Epithelial cell of prostate (primary cell): ENCODE results near the gene KRTAP19-7.

Source experiments
- DNase-seq: peaks from one replicate; pipeline ENCODE4 v3.0.0-alpha.2; 2011; ENCODE audit warnings: low read depth, low spot score
- H3K27ac ChIP-seq: fragments of 450-650 bp; 2 replicates; pipeline ENCODE4 v1.5.1; 2017; ENCODE audit warnings: mild to moderate bottlenecking

KRTAP19-7 gene, protein sequence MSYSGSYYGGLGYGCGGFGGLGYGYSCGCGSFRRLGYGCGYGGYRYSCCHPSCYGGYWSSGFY

DNA sequence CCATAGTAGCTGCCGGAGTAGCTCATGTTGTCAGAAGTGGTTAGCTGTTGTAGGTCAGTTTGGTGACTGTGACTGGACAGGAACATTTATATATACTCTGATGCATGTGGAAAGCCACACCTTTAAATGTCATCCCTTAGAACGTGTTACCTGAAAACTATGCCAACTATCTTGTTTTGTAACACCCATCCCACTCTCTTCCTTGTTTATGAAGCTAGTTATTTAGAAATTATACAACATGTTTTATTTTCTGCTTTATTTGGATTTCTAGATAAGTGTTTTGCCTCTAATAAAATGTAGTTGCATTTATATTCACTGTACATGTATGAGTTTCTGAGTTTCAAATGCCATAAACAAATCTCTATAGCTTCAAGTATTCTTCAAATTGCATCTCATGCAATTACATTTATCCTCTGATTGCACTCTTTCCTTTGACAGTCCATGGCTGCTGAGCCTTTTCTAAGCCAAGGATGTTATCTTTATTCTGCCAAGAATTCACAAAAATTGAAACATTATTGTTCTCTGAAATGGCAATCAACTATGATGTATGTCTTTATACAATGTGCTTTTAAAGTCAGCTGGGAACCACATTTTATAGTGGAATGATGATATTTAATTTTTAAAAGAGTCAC is at the start of gene KRTAP19-7:
Gene KRTAP19-7 (minus strand): TSS at position 51 of the 632 bp plus-strand sequence. CDS start 25 bp downstream, at position 26.
- H3K27ac ChIP-seq, result no peak within 1 kb of the TSS
- no peak for DNase-seq

DNA sequence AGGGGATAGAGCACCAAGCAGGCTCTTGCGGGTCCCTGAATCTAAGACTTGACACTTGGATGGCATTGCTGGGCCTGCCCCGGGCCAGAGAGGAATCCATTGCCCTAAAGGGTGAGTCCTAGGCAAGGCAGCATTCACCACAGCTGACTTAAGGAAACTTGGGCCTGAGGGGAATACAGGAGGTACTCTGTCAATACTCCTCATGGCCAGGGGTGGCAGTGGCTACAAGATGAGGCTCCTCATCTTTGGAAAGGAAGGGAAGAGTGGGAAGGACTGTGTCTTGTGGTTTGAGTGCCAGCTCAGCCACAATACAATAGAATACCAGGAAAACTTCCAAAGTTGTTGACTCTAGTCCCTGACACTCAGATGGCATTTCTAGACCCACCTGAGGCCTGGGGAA is 44.9 kb upstream of the KRTAP19-7 start:
- no peak overlapping the region for H3K27ac ChIP-seq
- no peak for DNase-seq

DNA sequence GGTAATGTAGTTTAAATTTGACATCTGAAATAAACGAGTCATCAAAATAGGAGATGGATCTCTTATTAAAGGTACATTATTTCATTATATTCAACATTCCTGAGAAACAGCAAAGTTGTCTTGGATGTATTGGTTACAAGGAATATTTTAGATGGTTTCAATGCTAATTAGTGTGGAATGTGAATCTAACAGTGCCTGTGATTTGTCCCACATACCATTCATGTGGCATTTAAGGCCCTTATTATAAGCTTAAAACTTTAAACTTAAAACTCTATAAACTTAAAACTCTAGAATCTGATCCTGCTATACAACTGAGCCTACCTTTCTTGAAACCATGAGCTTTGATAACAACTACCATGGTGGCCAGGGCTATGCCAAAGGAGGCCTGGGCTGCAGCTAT is 39.7 kb upstream of the KRTAP19-7 start, which contains the start of gene KRTAP22-1:
Gene KRTAP22-1 (plus strand): TSS at position 301 of the 400 bp plus-strand sequence.
- no peak for DNase-seq

DNA sequence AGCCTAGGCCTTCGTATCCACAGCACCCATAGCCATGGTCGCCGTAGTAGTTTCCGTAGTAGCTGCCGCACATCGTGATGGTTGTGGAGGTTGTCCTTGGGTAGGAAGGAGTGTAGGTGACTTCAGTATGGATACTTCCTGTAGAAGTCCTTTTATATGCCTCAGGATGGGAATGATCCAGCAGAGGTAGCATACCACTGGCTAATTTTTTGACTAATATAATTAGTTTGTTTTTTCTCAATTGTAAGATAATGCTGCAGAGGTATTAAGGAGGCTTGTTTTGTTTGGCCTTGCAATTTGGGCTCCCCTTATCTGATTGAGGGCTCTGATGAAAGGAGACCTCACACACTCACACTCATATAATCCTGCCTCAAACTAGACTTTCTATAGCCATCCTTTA is 37.7 kb upstream of the KRTAP19-7 start, which contains the start of gene KRTAP6-2:
Gene KRTAP6-2 (minus strand): TSS at position 101 of the 400 bp plus-strand sequence. CDS start 28 bp downstream, at position 73.
- no peak within 1 kb of the TSS for H3K27ac ChIP-seq

More for the DNA sequence above, 39.7 kb upstream of the KRTAP19-7 start, which contains the start of gene KRTAP22-1:
- H3K27ac ChIP-seq, result no peak within 1 kb of the TSS

DNA sequence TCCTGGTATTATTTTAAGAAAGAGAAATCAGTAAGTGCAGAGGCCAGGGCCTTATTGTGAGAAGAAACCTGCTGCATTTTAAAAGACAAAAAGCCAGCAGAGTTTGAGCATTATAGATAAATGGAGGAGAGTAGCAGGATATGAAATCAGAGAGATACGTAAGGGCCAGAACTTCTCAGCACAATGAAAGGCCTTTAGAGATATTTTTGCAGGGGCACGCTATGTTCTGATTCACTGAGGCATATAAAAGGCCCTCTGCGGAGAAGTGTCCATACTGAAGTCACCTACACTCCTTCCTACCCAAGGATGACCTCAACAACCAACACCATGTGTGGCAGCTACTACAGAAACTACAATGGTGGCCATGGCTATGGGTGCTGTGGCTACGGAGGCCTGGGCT is 31.0 kb upstream of the KRTAP19-7 start, which contains the start of gene KRTAP6-3:
Gene KRTAP6-3 (plus strand): TSS at position 301 of the 400 bp plus-strand sequence. CDS start 6 bp downstream, at position 307.
- no peak within 1 kb of the TSS for H3K27ac ChIP-seq
- DNase-seq, result no peak

More for the DNA sequence above, 37.7 kb upstream of the KRTAP19-7 start, which contains the start of gene KRTAP6-2:
- DNase-seq, result no peak

DNA sequence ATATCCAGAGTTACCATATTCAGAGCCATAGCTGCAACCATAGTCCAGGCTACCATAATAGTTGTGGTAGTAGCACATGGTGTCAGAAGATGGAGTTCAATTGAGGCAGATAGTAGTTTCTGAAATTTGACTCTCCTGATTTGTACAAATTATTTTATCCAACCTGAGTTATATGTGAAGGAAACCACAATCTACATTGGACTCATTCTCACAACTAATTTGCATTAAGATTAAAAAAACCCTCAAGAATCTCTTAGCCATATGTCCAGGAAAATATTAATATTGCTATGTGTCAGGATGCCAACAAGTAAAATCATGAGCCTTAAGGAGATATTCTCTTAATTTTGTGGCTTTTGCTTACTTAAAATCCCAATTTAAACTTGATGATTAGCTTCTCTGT is 29.2 kb upstream of the KRTAP19-7 start, which contains the start of gene KRTAP22-2:
Gene KRTAP22-2 (minus strand): TSS at position 101 of the 400 bp plus-strand sequence.
- no peak for DNase-seq

DNA sequence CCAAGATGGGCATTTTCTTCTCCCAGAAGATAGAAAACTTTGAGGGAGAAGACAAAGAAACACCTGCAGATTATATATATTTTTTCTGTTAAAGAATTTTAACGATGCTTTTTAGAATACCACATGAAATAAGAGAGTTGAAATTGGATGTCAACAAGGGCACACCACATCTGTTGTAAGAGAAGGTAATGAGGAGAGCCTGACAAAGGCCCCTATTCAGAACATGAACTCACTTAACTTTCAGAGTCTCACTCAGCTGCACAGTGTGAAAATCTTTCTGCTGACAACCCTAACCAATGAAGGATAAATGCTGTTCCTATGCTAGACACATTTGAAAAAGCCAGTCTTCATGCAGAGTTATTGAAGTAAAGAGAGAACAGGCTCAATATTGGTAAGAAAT is 21.8 kb upstream of the KRTAP19-7 start:
- H3K27ac ChIP-seq, result no peak overlapping the region
- DNase-seq, result no peak

More for the DNA sequence above, 29.2 kb upstream of the KRTAP19-7 start, which contains the start of gene KRTAP22-2:
- H3K27ac ChIP-seq, result no peak within 1 kb of the TSS

DNA sequence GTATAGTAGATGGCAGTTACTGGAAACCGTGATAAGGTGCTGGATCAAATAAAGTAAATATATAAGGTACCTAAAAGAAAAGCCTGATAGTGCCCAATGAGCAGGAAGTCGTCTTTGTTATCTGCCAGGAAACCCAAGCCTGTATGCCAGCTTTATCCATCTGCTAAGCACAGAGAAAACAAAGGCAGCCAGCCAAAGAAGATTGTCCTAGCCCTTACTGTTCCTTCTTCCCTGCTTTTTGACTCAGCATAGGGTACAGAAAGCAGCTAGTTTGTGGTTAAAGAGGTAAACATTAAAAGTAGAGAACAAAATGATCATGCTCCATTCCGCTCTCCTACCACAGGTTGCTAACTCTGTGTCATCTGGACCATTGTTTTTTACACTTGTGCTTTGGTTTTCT is 19.0 kb upstream of the KRTAP19-7 start:
- DNase-seq, result no peak
- no peak overlapping the region for H3K27ac ChIP-seq

DNA sequence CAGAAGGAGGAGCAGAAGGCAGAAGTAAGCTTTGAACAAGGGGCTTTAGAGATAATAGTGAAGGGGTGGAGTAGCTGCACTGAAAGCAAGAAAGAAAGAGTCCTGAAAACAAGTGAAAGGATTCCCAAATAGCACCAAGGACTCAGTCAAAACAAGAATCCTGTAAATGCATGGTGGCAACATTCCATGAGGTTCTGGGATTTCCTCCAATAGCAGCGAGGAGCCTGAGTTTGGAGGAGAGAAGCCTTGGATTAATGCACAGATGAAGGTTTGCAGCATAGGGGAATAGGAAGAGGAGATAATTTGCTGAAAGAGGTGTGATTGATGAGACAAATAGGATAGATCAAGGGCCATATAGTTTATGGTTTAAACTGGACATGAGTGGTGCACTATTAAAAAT is 18.2 kb upstream of the KRTAP19-7 start:
- H3K27ac ChIP-seq, result no peak overlapping the region
- no peak for DNase-seq

DNA sequence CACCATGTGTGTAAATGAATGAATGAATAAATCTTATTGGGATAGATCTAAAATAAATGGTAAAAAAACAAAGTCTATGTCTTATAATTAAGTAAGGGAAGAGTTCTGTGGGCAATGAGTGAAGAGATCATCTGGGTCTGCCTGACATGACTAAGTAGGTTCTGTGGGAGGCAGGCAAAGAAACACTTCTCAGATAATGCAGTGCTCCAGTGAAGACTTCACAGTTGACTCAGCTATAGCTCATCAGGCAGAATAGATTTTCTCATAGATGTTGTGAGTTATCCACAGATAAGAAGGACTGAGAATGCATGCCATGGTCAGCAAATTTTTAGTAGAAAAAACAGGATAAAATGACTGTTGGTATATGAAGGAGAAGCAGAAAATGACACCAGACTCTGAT is 16.7 kb upstream of the KRTAP19-7 start:
- no peak for DNase-seq
- H3K27ac ChIP-seq, result no peak overlapping the region

DNA sequence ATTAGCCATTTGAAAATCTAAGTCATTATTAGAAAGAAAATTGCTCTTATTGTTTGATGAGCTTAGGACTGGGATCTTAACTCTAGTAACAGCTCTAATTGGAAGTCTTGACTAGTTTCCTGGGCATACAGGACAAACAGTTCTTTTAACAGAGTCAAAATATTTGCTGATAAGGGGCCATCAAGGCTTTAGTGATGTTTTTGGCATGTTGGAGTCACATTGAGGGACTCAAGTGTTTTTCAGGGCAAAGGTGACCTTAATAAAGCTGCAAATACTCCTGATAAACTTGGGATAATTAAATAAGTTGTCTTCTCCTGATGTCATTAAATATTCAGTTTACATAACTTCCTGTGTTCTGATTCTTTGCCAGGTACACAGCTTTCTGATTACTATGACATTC is 6.5 kb upstream of the KRTAP19-7 start:
- no peak for DNase-seq
- H3K27ac ChIP-seq, result no peak overlapping the region

DNA sequence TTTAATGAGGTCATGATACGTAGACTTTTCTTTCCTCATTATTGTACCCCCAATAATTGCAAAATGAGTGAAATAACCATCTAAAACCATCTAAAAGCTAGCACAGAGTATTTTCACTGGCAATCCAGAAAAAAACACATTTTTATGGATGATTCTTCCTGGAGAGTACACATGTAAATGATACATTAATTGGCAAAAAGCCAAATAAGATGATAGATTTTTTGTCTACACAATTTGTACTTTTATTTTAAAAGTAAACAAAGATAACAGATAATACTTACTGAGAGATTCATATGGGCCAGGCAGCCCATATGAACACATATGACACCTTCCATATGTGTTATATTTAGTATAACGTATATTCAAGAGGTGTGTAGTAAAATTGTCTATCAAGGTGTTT is 2.5 kb upstream of the KRTAP19-7 start:
- no peak for DNase-seq
- no peak overlapping the region for H3K27ac ChIP-seq

DNA sequence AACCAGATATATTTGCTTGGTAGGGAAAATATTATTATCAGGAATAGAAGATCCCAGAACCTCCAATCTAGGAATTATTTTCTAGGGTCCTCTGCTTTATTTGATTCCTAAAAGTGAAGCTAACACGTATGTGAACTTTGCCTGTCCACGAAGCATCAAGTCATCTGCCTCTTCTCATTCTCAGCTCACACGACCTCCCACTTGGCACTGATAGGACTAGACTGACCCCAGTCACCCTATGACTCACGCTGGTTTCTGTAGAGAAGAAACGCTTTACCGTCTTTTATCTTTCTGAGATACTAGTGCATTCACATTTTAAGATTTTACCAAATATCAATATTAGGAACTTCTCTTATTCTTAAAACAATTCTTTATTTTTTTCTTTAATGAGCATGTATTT is 2.0 kb upstream of the KRTAP19-7 start:
- DNase-seq, result no peak

DNA sequence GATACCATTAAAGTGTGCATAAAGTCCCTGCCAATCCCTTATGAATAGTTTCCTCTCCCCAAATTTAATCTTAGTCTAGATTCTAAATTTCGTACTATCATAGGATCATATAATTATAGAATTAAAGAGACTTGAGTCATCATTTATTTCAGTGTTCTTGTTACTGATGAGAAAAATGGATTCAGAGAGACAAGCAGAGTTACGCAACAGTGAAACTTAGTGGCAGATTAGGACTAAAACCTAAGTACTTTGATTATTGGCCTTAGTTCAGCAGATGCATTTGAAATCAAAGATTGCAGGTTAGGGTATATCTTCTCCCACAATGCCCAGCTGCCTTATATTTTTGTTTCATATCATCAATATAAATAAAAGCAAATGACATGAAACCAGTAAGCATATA is 843 bp upstream of the KRTAP19-7 start:
- DNase-seq, result no peak

More for the DNA sequence above, 2.0 kb upstream of the KRTAP19-7 start:
- H3K27ac ChIP-seq, result no peak overlapping the region

DNA sequence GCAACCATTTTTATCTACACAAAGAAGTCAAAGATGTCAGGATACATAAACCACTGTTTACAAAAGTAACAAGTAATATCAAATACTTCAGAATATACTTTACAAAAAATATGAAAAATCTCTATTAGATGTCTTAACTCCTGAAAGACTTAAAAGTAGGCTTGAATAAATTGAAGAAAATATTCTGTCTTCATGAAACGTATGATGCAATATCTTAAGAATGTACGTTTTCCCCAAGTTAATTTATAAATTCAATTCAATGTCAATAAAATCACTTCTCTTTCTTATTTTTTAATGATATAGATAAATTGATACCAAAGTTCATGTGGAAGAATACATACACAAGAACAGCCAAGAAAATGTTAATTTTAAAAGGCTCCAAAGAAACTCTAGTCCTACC is 6.0 kb downstream of the KRTAP19-7 start:
- H3K27ac ChIP-seq, result no peak overlapping the region
- DNase-seq, result no peak

More for the DNA sequence above, 843 bp upstream of the KRTAP19-7 start:
- H3K27ac ChIP-seq, result no peak overlapping the region

DNA sequence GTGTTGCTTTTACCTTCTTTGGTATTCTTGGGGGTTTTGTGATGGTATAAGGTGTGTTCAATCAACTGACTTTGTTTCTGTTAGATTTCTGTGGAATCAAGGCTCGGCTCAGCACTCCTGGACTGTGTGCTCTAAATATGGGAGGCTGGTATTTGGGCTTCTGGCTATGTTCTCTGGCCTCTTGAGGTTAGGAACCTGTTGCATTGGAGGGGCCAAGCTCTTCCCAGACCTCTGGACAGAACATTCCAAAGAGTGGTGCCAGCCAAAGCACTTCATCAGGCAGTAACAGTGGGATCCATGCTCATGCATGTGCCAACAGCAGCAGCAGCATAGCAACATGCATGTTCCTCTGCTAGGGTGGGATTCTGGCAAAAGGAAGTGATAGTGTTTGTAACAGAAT is 8.3 kb downstream of the KRTAP19-7 start:
- DNase-seq, result no peak
- no peak overlapping the region for H3K27ac ChIP-seq

DNA sequence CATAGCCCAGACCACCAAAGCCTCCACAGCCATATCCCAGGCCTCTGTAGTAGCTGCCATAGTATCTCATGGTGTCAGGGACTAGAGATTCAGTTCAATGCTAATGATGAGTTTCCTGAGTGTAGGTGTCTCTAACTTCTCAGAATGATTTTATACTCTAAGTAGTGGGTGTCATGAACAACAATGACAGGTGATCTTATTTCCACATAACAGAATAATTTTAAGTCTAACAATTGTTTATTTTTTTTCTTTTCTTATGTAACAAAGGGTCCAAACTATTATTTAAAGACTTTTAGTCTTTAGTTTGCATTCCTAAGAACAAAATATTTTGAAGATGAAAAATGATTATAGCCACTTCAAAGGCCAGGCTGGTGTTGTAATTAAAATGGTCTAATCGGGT is 19.4 kb downstream of the KRTAP19-7 start, which contains the start of gene KRTAP19-6:
Gene KRTAP19-6 (minus strand): TSS at position 101 of the 400 bp plus-strand sequence. CDS start 31 bp downstream, at position 70.
- H3K27ac ChIP-seq, result no peak within 1 kb of the TSS
- no peak for DNase-seq

DNA sequence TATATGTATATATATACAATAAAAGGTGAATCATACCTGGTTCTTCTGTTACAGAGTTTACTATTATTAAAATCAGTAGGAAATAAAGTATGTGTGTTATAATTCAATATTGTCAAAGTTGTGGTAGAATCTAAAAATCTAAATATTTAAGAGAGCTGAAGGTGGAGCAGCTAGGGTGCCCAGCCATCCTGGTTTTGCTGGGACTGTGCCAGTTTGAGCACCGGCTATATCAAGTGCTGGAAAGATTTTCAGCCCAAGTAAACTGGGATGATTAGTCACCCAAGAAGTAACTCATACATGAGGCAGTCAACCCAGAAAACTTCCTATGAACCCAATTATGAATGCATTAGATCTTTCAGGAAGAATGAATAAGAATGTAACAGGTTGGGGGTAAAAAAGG is 42.2 kb downstream of the KRTAP19-7 start:
- no peak overlapping the region for H3K27ac ChIP-seq
- no peak for DNase-seq

DNA sequence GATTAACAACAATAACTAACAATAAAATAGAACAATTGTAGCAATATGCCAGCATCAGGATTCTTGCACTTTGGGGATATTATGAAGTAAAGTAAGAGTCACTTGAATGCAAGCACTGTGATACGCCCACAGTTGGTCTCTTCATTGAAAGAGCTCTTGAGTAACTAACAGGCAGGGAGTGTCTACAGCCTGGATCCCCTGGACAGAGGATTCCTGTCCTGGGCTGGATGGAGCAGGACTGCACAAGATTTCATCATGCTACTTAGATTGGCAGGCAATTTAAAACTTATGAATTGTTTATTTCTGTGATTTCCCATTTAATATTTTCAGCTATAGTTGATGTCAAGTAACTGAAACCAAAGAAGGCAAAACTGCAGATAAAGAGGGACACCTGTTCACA is 45.4 kb downstream of the KRTAP19-7 start:
- no peak for DNase-seq
- no peak overlapping the region for H3K27ac ChIP-seq
